PC-3 (cell line): ENCODE data around the gene MCTP2. TPM values are rescaled to one million over a fixed set of nuclear protein-coding genes. Genes with fewer than 3 reads are reported as not detected.

Experiments used
- ATAC-seq: fragments of 200-7000 bp; cut with Tn5 transposase; 2 replicates; pipeline ENCODE4 v1.9.1; 2020; ENCODE audit warnings: mild to moderate bottlenecking, moderate library complexity
- BruUV-seq: library from RNA; stranded (reverse); fragments of 400-500 nt; replicated peaks from 2 replicates; lab custom pipeline; 2021; lab: Mats Ljungman, UMichigan
- CTCF ChIA-PET: fragments of 300-600 bp; sonication (Branson Sonifier 250); formaldehyde crosslinking; loops from one replicate; lab custom pipeline; 2022; ENCODE audit warnings: antibody characterized with exemption; lab: Charles Lee
- POLR2A ChIA-PET: fragments of 300-600 bp; sonication (Branson Sonifier 250); formaldehyde crosslinking; loops from one replicate; lab custom pipeline; 2022; ENCODE audit warnings: antibody characterized with exemption; ENCODE audit not compliant: unreplicated experiment; lab: Charles Lee
- DNase-seq: peaks from one replicate; pipeline ENCODE4 v3.0.0-alpha.2; 2015
- H2AFZ ChIP-seq: fragments of 300-600 bp; sonication (generic); 2 replicates; pipeline ENCODE4 v1.6.0; 2016; ENCODE audit warnings: antibody characterized with exemption, low read length
- H3F3A ChIP-seq: fragments of 300-600 bp; sonication (generic); one replicate; pipeline ENCODE4 v1.6.0; 2017; ENCODE audit warnings: antibody characterized with exemption, low read length, control low read depth, mild to moderate bottlenecking; ENCODE audit not compliant: unreplicated experiment
- H3K27ac ChIP-seq: fragments of 300-600 bp; sonication (generic); 2 replicates; pipeline ENCODE4 v1.5.1; 2016; ENCODE audit warnings: mild to moderate bottlenecking, low read length
- H3K27me3 ChIP-seq: fragments of 300-600 bp; sonication (generic); 2 replicates; pipeline ENCODE4 v1.6.1; 2016; ENCODE audit warnings: low read length, mixed read lengths
- H3K36me3 ChIP-seq: fragments of 300-600 bp; sonication (generic); 2 replicates; pipeline ENCODE4 v1.6.1; 2016; ENCODE audit warnings: low read depth, mixed run types, low read length, mixed read lengths
- H3K4me1 ChIP-seq: fragments of 300-600 bp; sonication (generic); 2 replicates; pipeline ENCODE4 v1.5.1; 2016; ENCODE audit warnings: low read length; ENCODE audit not compliant: insufficient read depth
- H3K4me2 ChIP-seq: fragments of 300-600 bp; sonication (generic); 2 replicates; pipeline ENCODE4 v1.6.0; 2016; ENCODE audit warnings: low read length
- H3K4me3 ChIP-seq: fragments of 300-600 bp; sonication (generic); 2 replicates; pipeline ENCODE4 v1.5.1; 2016; ENCODE audit warnings: mild to moderate bottlenecking, low read length, mixed read lengths
- H3K79me2 ChIP-seq: fragments of 300-600 bp; sonication (generic); 2 replicates; pipeline ENCODE4 v1.6.1; 2017; ENCODE audit warnings: low read length, mixed read lengths
- H3K9ac ChIP-seq: fragments of 300-600 bp; sonication (generic); 2 replicates; pipeline ENCODE4 v1.6.0; 2016; ENCODE audit warnings: mild to moderate bottlenecking, low read length
- H3K9me2 ChIP-seq: fragments of 300-600 bp; sonication (generic); replicated peaks from 2 replicates; pipeline ENCODE4 v1.6.1; 2016; ENCODE audit warnings: mixed run types, low read length, mixed read lengths
- H3K9me3 ChIP-seq: fragments of 300-600 bp; sonication (generic); 2 replicates; pipeline ENCODE4 v1.6.1; 2016; ENCODE audit warnings: low read length, mixed read lengths
- H4K20me1 ChIP-seq: fragments of 300-600 bp; sonication (generic); 2 replicates; pipeline ENCODE4 v1.6.1; 2016; ENCODE audit warnings: low read length, mixed read lengths
- CTCF ChIP-seq: fragments of 300-600 bp; sonication (generic); conservative IDR thresholded peaks from 2 replicates; pipeline ENCODE4 v1.5.1; 2017; ENCODE audit warnings: antibody characterized with exemption, low read depth, mild to moderate bottlenecking, low read length
- EZH2 ChIP-seq: fragments of 300-600 bp; sonication (generic); IDR thresholded peaks from one replicate; pipeline ENCODE4 v1.6.1; 2017; ENCODE audit warnings: antibody characterized with exemption, mild to moderate bottlenecking, low read length; ENCODE audit not compliant: unreplicated experiment
- EZH2phosphoT487 ChIP-seq: fragments of 300-600 bp; sonication (generic); IDR thresholded peaks from 2 replicates; pipeline ENCODE4 v1.6.1; 2018; ENCODE audit warnings: mild to moderate bottlenecking, antibody characterized with exemption, low read length, borderline replicate concordance
- intact Hi-C: fragments of 100-400 bp; cut with micrococcal nuclease; formaldehyde crosslinking; loops from 2 replicates; pipeline ENCODE4 v1.9.0; 2023
- total RNA-seq: library from RNA; depleted of rRNA; stranded (reverse); fragments of >200 nt; gene quantifications from 2 replicates; pipeline ENCODE4 v1.2.3, GENCODE V29; 2014

Gene MCTP2
- total RNA-seq, 1 experiment from 2014 or later, result 6.2 TPM

- H3K9me2 ChIP-seq, result no peaks in the 10 kb centered on the region
- no peaks in the 10 kb centered on the region for H3K79me2 ChIP-seq
- no peak for TF ChIP-seq EZH2
- TF ChIP-seq EZH2phosphoT487, result no peak
- TF ChIP-seq CTCF, result no peak
- no peaks in the 10 kb centered on the region for H3K4me1 ChIP-seq
- intact Hi-C loops, result no loop called here
- no TSS peak for BruUV-seq
- DNase-seq (peak; percentile 31), ATAC-seq (no peak)
- H2AFZ ChIP-seq, result no peak overlapping the region
- CTCF ChIA-PET, result no interaction called here
- H3K27ac ChIP-seq, result no peak overlapping the region
- H3K27me3 ChIP-seq, result no peaks in the 10 kb centered on the region
- H3K9me3 ChIP-seq, result no peaks in the 10 kb centered on the region
- POLR2A ChIA-PET, result no interaction called here
- H3K36me3 ChIP-seq, result no peaks in the 10 kb centered on the region
- H4K20me1 ChIP-seq, result no peaks in the 10 kb centered on the region
- no peaks in the 10 kb centered on the region for H3F3A ChIP-seq
- no peak overlapping the region for H3K4me2 ChIP-seq
- no peak overlapping the region for H3K4me3 ChIP-seq
- H3K9ac ChIP-seq, result no peak overlapping the region
Measured at GRCh38 chr15:94395640-94396039, 164.3 kb downstream of the MCTP2 start.

- no peaks in the 10 kb centered on the region for H3K79me2 ChIP-seq
- ATAC-seq, result no peak
- no peak overlapping the region for H3K4me3 ChIP-seq
- H3K4me2 ChIP-seq, result no peak overlapping the region
- no peaks in the 10 kb centered on the region for H3F3A ChIP-seq
- H2AFZ ChIP-seq, result no peak overlapping the region
- intact Hi-C loops, result no loop called here
- no peaks in the 10 kb centered on the region for H3K27me3 ChIP-seq
- DNase-seq, result no peak
- no TSS peak for BruUV-seq
- H3K9me2 ChIP-seq, result no peaks in the 10 kb centered on the region
- CTCF ChIA-PET, result no interaction called here
- H4K20me1 ChIP-seq, result no peaks in the 10 kb centered on the region
- no peaks in the 10 kb centered on the region for H3K36me3 ChIP-seq
- no peak overlapping the region for H3K27ac ChIP-seq
- H3K9ac ChIP-seq, result no peak overlapping the region
- no peaks in the 10 kb centered on the region for H3K4me1 ChIP-seq
- H3K9me3 ChIP-seq, result no peaks in the 10 kb centered on the region
- POLR2A ChIA-PET, result no interaction called here
- TF ChIP-seq EZH2 (no peak), EZH2phosphoT487 (no peak), CTCF (no peak)
Measured at GRCh38 chr15:94397337-94397736, 166.0 kb downstream of the MCTP2 start.

GRCh38 chr15:94398001-94398400 is 166.6 kb downstream of the MCTP2 start:
- Histone ChIP-seq H3K27ac (no peak overlapping the region), H3K27me3 (no peaks in the 10 kb centered on the region), H3K4me1 (no peaks in the 10 kb centered on the region), H3K9me3 (no peaks in the 10 kb centered on the region), H3K36me3 (no peaks in the 10 kb centered on the region), H2AFZ (no peak overlapping the region), H3K9me2 (no peaks in the 10 kb centered on the region), H3F3A (no peaks in the 10 kb centered on the region), H4K20me1 (no peaks in the 10 kb centered on the region), H3K4me3 (no peak overlapping the region), H3K4me2 (no peak overlapping the region), H3K79me2 (no peaks in the 10 kb centered on the region), H3K9ac (no peak overlapping the region)
- no peak for ATAC-seq
- no peak for DNase-seq
- POLR2A ChIA-PET, result no interaction called here
- CTCF ChIA-PET, result no interaction called here
- TF ChIP-seq EZH2 (no peak), EZH2phosphoT487 (no peak), CTCF (no peak)
- BruUV-seq, result no TSS peak
- intact Hi-C loops, result no loop called here
